HEK293T (cell line): Measurements from ENCODE around the gene HMX1.

ENCODE experiments used
- CTCF ChIA-PET: fragments of 350-600 bp; formaldehyde crosslinking; extraction: SDS; loops from one replicate; lab custom pipeline; 2021; ENCODE audit warnings: antibody characterized with exemption, inconsistent platforms; lab: Yijun Ruan, JAX
- POLR2A ChIA-PET: fragments of 350-600 bp; formaldehyde crosslinking; extraction: SDS; loops from one replicate; lab custom pipeline; 2020; ENCODE audit warnings: antibody characterized with exemption, inconsistent platforms; lab: Yijun Ruan, JAX
- DNase-seq: peaks from one replicate; pipeline ENCODE4 v3.0.0; 2012; ENCODE audit warnings: mixed read lengths; ENCODE audit errors: extremely low spot score
- ARNT ChIP-seq: fragments of 450-650 bp; IDR thresholded peaks from 2 replicates; pipeline ENCODE4 v1.6.1; 2017; ENCODE audit warnings: mild to moderate bottlenecking
- BHLHE40 ChIP-seq: fragments of 450-650 bp; IDR thresholded peaks from 2 replicates; pipeline ENCODE4 v1.6.1; 2016; ENCODE audit warnings: mild to moderate bottlenecking, moderate library complexity, borderline replicate concordance
- CTBP1 ChIP-seq: fragments of 450-650 bp; IDR thresholded peaks from 2 replicates; pipeline ENCODE4 v1.6.1; 2016; ENCODE audit warnings: borderline replicate concordance
- ELF4 ChIP-seq: fragments of 450-650 bp; IDR thresholded peaks from 2 replicates; pipeline ENCODE4 v1.6.1; 2017; ENCODE audit warnings: antibody characterized with exemption
- FOXA1 ChIP-seq: fragments of 450-650 bp; IDR thresholded peaks from 2 replicates; pipeline ENCODE4 v1.6.1; 2016; ENCODE audit warnings: mild to moderate bottlenecking
- FOXK2 ChIP-seq: fragments of 450-650 bp; IDR thresholded peaks from 2 replicates; pipeline ENCODE4 v1.6.1; 2016; ENCODE audit warnings: mild to moderate bottlenecking
- FOXM1 ChIP-seq: fragments of 450-650 bp; IDR thresholded peaks from 2 replicates; pipeline ENCODE4 v1.6.1; 2017; ENCODE audit warnings: mild to moderate bottlenecking, borderline replicate concordance
- HDGF ChIP-seq: fragments of 450-650 bp; IDR thresholded peaks from 2 replicates; pipeline ENCODE4 v1.6.1; 2017; ENCODE audit warnings: antibody characterized with exemption, borderline replicate concordance
- L3MBTL2 ChIP-seq: fragments of 450-650 bp; conservative IDR thresholded peaks from 2 replicates; pipeline ENCODE4 v1.6.1; 2016; ENCODE audit warnings: mild to moderate bottlenecking
- LEF1 ChIP-seq: fragments of 450-650 bp; IDR thresholded peaks from 2 replicates; pipeline ENCODE4 v1.6.1; 2017; ENCODE audit warnings: mild to moderate bottlenecking, borderline replicate concordance
- NFRKB ChIP-seq: fragments of 450-650 bp; IDR thresholded peaks from 2 replicates; pipeline ENCODE4 v1.6.1; 2016; ENCODE audit warnings: mild to moderate bottlenecking, moderate library complexity
- SP1 ChIP-seq: fragments of 450-650 bp; IDR thresholded peaks from 2 replicates; pipeline ENCODE4 v1.6.1; 2017
- SUZ12 ChIP-seq: fragments of 450-650 bp; IDR thresholded peaks from 2 replicates; pipeline ENCODE4 v1.6.1; 2016; ENCODE audit warnings: mild to moderate bottlenecking
- TARDBP ChIP-seq: fragments of 450-650 bp; IDR thresholded peaks from 2 replicates; pipeline ENCODE4 v1.6.1; 2016
- ZNF384 ChIP-seq: fragments of 450-650 bp; IDR thresholded peaks from 2 replicates; pipeline ENCODE4 v1.6.1; 2016
- TF ChIP-seq, protein P1 (sequence below): fragments of 450-650 bp; IDR thresholded peaks from 2 replicates; pipeline ENCODE4 v1.6.1; 2016

Gene HMX1

DNA sequence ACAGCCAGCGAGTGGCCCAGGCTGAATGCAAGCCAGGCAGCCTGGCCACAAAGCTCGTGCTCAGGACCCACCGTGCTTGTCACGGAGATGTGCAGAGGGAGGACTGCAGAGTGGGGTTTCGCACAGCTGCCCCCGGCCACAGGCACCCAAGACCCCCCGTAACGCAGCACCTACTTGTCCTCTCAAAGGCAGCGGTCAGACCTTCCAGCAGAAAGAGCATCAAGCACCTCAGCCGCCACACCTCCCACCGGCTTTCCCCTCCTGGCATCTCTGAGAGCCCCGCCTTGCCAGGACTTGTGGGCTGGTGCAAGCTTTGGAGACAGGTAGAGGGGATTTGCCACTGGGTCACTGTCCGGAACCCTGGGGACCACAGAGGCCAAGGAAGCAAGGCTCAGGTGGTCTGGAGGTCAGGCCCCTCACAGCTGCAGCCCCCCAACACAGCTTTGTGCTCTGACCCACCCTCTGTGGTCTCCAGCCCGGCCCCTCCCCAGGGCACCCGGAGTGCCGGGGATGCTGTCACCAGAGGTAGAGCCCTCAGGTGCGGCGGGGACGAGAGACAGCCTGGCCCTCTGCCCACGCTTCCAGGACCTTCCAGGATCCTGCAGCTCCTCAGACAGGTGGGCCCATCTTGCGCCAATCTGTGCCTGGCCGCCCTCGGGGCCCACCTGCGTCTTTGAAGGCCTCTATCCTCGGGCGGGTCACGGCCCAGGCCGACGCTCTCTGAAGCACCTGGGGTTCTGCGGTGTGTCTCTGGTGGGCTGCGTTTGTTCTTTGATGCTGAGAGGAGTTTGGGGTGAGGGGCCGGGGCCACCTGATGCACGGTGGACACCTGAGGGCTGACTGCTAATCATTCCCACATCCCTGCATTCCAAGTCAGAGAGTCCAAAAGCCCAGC is 34.4 kb upstream of the HMX1 start:
- CTCF ChIA-PET: no interaction called here
- POLR2A ChIA-PET: no interaction called here
- TF ChIP-seq SUZ12: no peak
- no peak for TF ChIP-seq FOXA1
- TF ChIP-seq ELF4: no peak
- TF ChIP-seq FOXK2: no peak
- TF ChIP-seq HDGF: no peak
- TF ChIP-seq, protein P1, sequence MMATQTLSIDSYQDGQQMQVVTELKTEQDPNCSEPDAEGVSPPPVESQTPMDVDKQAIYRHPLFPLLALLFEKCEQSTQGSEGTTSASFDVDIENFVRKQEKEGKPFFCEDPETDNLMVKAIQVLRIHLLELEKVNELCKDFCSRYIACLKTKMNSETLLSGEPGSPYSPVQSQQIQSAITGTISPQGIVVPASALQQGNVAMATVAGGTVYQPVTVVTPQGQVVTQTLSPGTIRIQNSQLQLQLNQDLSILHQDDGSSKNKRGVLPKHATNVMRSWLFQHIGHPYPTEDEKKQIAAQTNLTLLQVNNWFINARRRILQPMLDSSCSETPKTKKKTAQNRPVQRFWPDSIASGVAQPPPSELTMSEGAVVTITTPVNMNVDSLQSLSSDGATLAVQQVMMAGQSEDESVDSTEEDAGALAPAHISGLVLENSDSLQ: no peak
- no peak for TF ChIP-seq CTBP1
- no peak for TF ChIP-seq BHLHE40
- no peak for TF ChIP-seq ZNF384
- no peak for TF ChIP-seq LEF1
- TF ChIP-seq ARNT: no peak
- TF ChIP-seq TARDBP: no peak
- no peak for TF ChIP-seq L3MBTL2
- TF ChIP-seq FOXM1: no peak
- no peak for TF ChIP-seq NFRKB
- TF ChIP-seq SP1: no peak

DNA sequence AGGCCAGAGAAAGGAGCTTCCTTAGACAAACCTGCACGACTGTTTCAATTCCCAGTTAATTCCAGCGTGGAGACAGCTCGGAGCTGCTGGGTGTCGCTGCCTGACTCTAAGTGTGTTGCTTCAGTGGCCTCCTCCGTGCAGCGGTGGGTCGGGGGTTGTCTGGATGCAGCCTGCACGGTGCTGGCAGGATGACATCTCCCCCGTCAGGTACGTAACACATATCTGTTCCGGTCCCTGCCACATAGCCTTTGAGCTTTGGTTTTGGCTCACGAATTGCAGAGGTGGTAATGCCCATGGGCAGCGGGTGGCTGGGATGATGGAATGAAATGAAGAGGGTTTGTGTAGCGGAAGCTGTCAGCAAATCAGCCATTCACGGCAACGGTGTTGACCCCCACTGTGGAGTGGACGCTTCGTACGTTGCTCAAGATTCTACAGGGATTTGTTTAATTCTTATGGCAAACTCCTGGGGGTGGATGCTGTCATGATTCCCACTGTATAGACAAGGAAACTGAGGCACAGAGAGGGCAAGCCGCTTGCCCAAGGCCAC is 33.7 kb upstream of the HMX1 start:
- ChIA-PET CTCF (no interaction called here), POLR2A (no interaction called here)
- no peak for DNase-seq
- no peak for TF ChIP-seq TARDBP
- no peak for TF ChIP-seq LEF1
- TF ChIP-seq BHLHE40: no peak
- TF ChIP-seq, protein P1: no peak
- no peak for TF ChIP-seq SUZ12
- TF ChIP-seq FOXM1: no peak
- no peak for TF ChIP-seq HDGF
- no peak for TF ChIP-seq FOXA1
- no peak for TF ChIP-seq NFRKB
- no peak for TF ChIP-seq CTBP1
- TF ChIP-seq SP1: no peak
- no peak for TF ChIP-seq FOXK2
- no peak for TF ChIP-seq ZNF384
- no peak for TF ChIP-seq L3MBTL2
- TF ChIP-seq ELF4: no peak
- no peak for TF ChIP-seq ARNT

More for the DNA sequence above, 34.4 kb upstream of the HMX1 start:
- no peak for DNase-seq

DNA sequence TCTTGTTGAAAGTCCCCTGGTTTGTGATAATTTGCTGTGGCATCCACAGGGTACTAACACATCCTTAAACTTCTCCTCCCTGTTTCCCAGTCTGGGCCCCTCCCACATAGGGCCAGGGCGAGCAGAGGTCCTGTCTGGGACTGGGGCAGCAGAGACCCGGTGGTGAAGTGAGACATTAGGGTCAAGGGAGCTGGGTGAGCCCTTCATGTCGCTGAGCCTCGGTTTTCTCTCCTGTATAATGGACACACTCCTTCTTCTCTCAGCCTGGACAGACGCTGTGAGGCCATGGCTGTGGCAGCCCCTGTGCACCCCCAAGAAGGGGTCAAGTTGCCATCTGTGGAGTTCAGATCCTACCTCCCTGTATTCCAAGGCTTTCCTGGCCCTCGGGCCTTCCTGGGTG is 33.0 kb upstream of the HMX1 start:
- ChIA-PET CTCF (no interaction called here), POLR2A (no interaction called here)
- no peak for DNase-seq
- TF ChIP-seq SP1 (no peak), LEF1 (no peak), BHLHE40 (no peak), HDGF (no peak), CTBP1 (no peak), ELF4 (no peak), SUZ12 (no peak), ZNF384 (no peak), TARDBP (no peak), FOXK2 (no peak), L3MBTL2 (no peak), NFRKB (no peak), ARNT (no peak), FOXA1 (no peak), FOXM1 (no peak)
- TF ChIP-seq, protein P1: no peak

DNA sequence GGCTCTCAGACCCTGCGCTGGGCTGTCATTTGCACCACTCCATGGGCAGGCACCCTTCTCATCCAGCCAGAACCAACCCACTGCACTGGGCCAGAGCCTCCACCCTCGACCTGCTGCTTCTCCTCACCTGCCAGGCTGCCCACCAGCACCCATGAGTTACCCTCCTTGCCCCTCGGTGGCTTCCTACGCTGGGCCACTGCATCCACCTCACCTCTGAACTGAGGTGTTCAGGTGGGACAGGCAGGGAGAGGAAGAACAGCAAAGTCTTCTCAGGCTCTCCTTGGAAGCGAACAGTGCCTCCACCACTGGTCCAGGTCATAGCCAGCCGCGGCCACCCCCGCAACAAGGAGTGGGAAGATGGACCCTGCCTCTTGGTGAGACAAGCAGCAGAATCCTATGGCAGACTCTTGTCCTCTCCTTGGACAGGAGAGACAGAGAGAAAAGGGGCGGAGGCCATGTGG is 32.4 kb upstream of the HMX1 start:
- POLR2A ChIA-PET: no interaction called here
- CTCF ChIA-PET: no interaction called here
- TF ChIP-seq SUZ12 (no peak), HDGF (no peak), NFRKB (no peak), LEF1 (no peak), TARDBP (no peak), FOXM1 (no peak), BHLHE40 (no peak), FOXK2 (no peak), SP1 (no peak), ZNF384 (no peak), ELF4 (no peak), CTBP1 (no peak), FOXA1 (no peak)
- TF ChIP-seq, protein P1: no peak

DNA sequence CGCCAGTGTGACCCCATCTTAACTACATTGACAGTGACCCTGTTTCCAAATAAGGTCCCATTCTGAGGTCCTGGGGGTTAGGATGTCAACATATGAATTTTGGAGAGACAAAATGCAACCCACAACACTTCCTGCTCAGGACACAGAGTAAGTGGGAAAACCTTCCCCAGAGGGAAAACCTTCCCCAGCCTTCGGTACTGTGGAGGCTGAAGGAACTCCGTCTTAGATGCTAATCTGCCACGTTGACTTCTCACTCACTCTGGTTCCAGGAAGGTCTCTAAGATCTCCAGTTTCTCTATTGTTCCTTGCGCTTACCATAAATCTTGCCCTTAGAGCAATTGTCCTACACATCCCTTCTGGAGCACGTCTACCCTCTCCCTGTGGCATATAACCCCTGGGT is 29.7 kb upstream of the HMX1 start:
- DNase-seq: no peak
- TF ChIP-seq LEF1: no peak
- no peak for TF ChIP-seq SP1
- TF ChIP-seq ZNF384: no peak
- no peak for TF ChIP-seq FOXK2
- no peak for TF ChIP-seq SUZ12
- TF ChIP-seq HDGF: no peak
- no peak for TF ChIP-seq TARDBP
- TF ChIP-seq BHLHE40: no peak
- TF ChIP-seq L3MBTL2: no peak
- no peak for TF ChIP-seq NFRKB
- TF ChIP-seq ARNT: no peak
- no peak for TF ChIP-seq ELF4
- CTCF ChIA-PET: no interaction called here
- POLR2A ChIA-PET: no interaction called here

More for the DNA sequence above, 32.4 kb upstream of the HMX1 start:
- no peak for DNase-seq
